ENCODE measurements around the gene SH3RF3. TPM values are rescaled to one million over a fixed set of nuclear protein-coding genes. Genes with fewer than 3 reads are reported as not detected.

SH3RF3 gene
- total and polyA plus RNA-seq, 3 experiments from 2014 or later, result 0.24 to 0.31 (median 0.27) TPM

DNA sequence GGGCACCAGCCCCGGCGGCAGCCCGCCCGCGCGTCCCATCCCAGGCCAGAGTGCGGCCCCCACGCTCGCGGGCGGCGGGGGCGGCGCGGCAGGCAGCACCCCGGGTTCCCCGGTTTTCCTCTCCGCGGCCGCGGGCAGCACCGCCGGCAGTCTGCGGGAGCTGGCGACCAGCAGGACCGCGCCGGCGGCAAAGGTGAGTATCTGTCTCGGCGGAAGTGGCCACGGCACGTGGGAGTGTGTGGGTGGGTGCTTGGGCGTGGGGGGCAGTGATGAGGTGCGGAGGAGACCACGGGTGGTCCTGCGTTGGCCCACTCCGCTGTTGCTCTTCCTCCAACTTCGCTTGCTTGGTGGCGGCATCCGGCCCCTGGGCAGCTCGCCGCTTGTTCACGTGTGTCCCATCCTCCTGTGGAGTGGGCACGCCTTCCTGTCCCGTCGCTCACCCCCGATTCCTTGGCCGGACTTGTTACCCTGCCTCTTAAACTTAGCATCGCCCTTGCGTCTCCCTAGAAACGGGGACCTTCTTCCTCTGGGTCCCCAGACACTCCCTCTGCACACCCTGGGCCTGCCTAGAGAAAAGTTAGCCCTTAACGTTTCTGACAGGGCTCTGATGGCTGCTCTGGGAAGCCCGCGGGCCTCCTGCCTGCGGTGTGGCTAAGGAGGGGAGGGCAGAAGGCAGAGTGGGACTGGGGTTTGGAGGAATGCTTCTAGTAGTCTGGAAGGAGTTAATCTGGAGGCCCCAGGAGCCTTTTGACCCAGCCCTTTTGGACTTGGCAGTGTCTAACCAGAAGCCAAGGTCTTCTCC, 1.1 kb downstream of the SH3RF3 start:
- Mint-ChIP-seq H3K27me3 (peaks cover 23 to 61% of the 10 kb centered on the region in 2 donors), H3K4me3 (peak overlapping the region; percentile 82 to 87 (median 85)), H3K27ac (peak overlapping the region in 3 of 8 donors; percentile 66 to 70 (median 68)), H3K9me3 (no peaks in the 10 kb centered on the region), H3K36me3 (no peaks in the 10 kb centered on the region), H3K4me1 (peaks cover 11 to 20% (median 16%) of the 10 kb centered on the region in 3 donors)
- no peaks in the 10 kb centered on the region for H3K27me3 ChIP-seq (ENCODE audit: insufficient read depth, low read length, poor library complexity, severe bottlenecking)
- ChIA-PET POLR2A (interaction anchor here (2.1 kb wide), 1 partner anchor 99 kb away, joined by 11 read pairs; no protein-coding TSS in a partner anchor), CTCF (interaction anchor here (2.0 kb wide), 1 partner anchor 380 kb away, joined by 14 read pairs; no protein-coding TSS in a partner anchor)
- H3K27ac ChIP-seq (ENCODE audit: low read depth, low read length), result no peak overlapping the region
- H3K4me1 ChIP-seq (ENCODE audit: insufficient read depth, low read length), result peaks cover 10% of the 10 kb centered on the region
- no peaks in the 10 kb centered on the region for H3K36me3 ChIP-seq (ENCODE audit: insufficient read depth, low read length)
- peak in 3 of 5 donors; percentile 9 to 52 (median 35) for DNase-seq
- H3K9me3 ChIP-seq (ENCODE audit: low read length), result no peaks in the 10 kb centered on the region
- H3K4me3 ChIP-seq (ENCODE audit: low read length), result no peak overlapping the region

DNA sequence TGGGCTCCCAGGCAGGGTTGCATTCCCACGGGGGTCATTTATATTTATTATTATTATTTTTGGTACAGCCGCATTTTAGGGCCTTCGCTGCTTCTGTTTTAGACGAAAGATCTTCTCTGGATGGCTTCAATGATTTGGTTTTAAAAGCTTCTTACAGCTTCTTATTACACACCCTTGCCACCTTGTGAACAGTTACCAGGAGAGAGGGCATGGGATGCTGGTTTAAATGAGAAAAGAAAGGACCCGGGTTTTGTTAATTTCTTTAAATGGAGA, 1.7 kb downstream of the SH3RF3 start:
- H3K9me3 ChIP-seq (ENCODE audit: low read length), result no peaks in the 10 kb centered on the region
- peak overlapping the region; percentile 49 to 87 (median 83) for H3K4me3 Mint-ChIP-seq
- peaks cover 17 to 60% of the 10 kb centered on the region in 2 donors for H3K27me3 Mint-ChIP-seq
- H3K9me3 Mint-ChIP-seq, result no peaks in the 10 kb centered on the region
- H3K27me3 ChIP-seq (ENCODE audit: insufficient read depth, low read length, poor library complexity, severe bottlenecking), result no peaks in the 10 kb centered on the region
- no peak overlapping the region for H3K4me3 ChIP-seq (ENCODE audit: low read length)
- H3K36me3 ChIP-seq (ENCODE audit: insufficient read depth, low read length), result no peaks in the 10 kb centered on the region
- CTCF ChIA-PET, result interaction anchor here (2.8 kb wide), 1 partner anchor 379 kb away, joined by 12 read pairs; no protein-coding TSS in a partner anchor
- peaks cover 11 to 20% (median 16%) of the 10 kb centered on the region in 3 donors for H3K4me1 Mint-ChIP-seq
- no peak overlapping the region for H3K27ac Mint-ChIP-seq
- H3K27ac ChIP-seq (ENCODE audit: low read depth, low read length), result no peak overlapping the region
- peaks cover 10% of the 10 kb centered on the region for H3K4me1 ChIP-seq (ENCODE audit: insufficient read depth, low read length)
- H3K36me3 Mint-ChIP-seq, result no peaks in the 10 kb centered on the region
- POLR2A ChIA-PET, result no interaction called here
- no peak for DNase-seq

DNA sequence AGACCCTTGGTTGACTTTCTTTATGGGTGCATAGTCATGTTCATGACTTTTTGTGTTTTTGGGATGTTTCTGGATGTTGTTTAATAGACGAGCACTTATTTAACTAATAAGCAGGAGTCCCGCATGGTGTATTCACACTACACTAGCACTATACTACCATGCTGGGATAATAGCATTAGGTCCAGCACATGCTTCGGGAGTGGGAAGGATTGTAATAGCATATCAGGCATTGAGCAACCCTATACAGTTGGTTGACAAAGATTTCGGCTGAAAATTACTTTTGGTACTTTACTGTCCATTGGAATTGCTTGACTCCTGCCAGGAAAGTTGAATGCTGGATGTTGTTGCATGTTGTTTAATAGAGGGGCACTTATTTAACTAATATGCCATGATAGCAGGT, 2.8 kb downstream of the SH3RF3 start:
- no peak overlapping the region for H3K27ac Mint-ChIP-seq
- DNase-seq, result no peak
- H3K36me3 ChIP-seq (ENCODE audit: insufficient read depth, low read length), result no peaks in the 10 kb centered on the region
- H3K9me3 ChIP-seq (ENCODE audit: low read length), result no peaks in the 10 kb centered on the region
- POLR2A ChIA-PET, result no interaction called here
- no peaks in the 10 kb centered on the region for H3K9me3 Mint-ChIP-seq
- peak overlapping the region in 1 of 7 donors; percentile 43 for H3K4me3 Mint-ChIP-seq
- H3K4me1 ChIP-seq (ENCODE audit: insufficient read depth, low read length), result peaks cover 10% of the 10 kb centered on the region
- peaks cover 10 to 55% of the 10 kb centered on the region in 2 donors for H3K27me3 Mint-ChIP-seq
- no peaks in the 10 kb centered on the region for H3K36me3 Mint-ChIP-seq
- CTCF ChIA-PET, result interaction anchor here (1.3 to 2.8 kb wide), 3 partner anchors 203 to 378 kb away, joined by 3 to 12 read pairs (median 5); no protein-coding TSS in a partner anchor
- H3K4me3 ChIP-seq (ENCODE audit: low read length), result no peak overlapping the region
- no peak overlapping the region for H3K27ac ChIP-seq (ENCODE audit: low read depth, low read length)
- peaks cover 11 to 20% (median 16%) of the 10 kb centered on the region in 3 donors for H3K4me1 Mint-ChIP-seq
- no peaks in the 10 kb centered on the region for H3K27me3 ChIP-seq (ENCODE audit: insufficient read depth, low read length, poor library complexity, severe bottlenecking)

DNA sequence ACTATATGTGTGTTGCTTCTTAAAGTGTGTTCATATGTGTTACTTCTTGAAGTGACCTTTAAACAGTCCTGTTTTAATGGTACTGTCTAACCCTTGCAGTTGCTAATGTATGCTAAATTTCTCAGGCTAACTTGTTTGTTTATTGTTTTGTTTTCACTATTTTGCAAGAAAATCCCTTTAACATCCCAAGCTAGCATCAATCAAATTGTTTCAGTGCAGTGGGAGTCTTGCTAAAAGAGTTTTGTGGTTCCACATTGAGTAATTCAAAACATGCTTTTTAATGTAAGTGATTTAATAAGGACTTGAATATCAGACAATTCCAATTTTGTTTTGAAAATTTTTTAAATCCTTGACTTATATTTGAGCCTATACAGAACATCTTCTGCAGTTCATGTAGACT, 3.6 kb downstream of the SH3RF3 start:
- Mint-ChIP-seq H3K4me3 (no peak overlapping the region), H3K27ac (no peak overlapping the region), H3K9me3 (no peaks in the 10 kb centered on the region), H3K4me1 (peaks cover 11 to 17% (median 15%) of the 10 kb centered on the region in 3 donors), H3K27me3 (peaks cover 12 to 57% of the 10 kb centered on the region in 2 donors), H3K36me3 (no peaks in the 10 kb centered on the region)
- Histone ChIP-seq H3K4me1 (ENCODE audit: insufficient read depth, low read length) (peaks cover 8% of the 10 kb centered on the region), H3K27me3 (ENCODE audit: insufficient read depth, low read length, poor library complexity, severe bottlenecking) (no peaks in the 10 kb centered on the region), H3K9me3 (ENCODE audit: low read length) (no peaks in the 10 kb centered on the region), H3K4me3 (ENCODE audit: low read length) (no peak overlapping the region), H3K27ac (ENCODE audit: low read depth, low read length) (no peak overlapping the region), H3K36me3 (ENCODE audit: insufficient read depth, low read length) (no peaks in the 10 kb centered on the region)
- ChIA-PET POLR2A (no interaction called here), CTCF (interaction anchor here (1.3 to 2.8 kb wide), 3 partner anchors 204 to 377 kb away, joined by 3 to 12 read pairs (median 5); no protein-coding TSS in a partner anchor)
- no peak for DNase-seq

DNA sequence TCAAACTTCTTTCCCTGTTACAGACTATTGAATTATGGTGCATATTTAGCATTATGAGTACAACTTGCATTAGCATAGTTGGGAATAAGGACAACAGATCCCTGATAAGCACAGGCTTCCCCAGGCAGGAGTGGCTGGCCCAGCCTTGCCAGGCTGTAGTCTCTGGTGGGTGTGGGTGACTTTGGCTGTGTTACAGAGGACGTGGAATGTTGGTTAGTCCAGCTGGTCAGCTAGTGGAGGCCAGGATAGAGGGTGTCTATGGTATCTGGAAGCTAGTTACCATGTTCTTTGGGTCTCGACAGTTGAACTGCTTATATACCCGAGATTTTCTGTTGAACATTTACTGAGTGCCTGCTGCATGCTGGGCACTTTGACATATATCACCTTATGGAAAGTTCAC, 4.7 kb downstream of the SH3RF3 start:
- Mint-ChIP-seq H3K4me1 (peaks cover 9 to 12% (median 11%) of the 10 kb centered on the region in 3 donors), H3K36me3 (no peaks in the 10 kb centered on the region), H3K27me3 (peaks cover 10 to 62% of the 10 kb centered on the region in 2 donors), H3K4me3 (no peak overlapping the region), H3K27ac (no peak overlapping the region), H3K9me3 (no peaks in the 10 kb centered on the region)
- ChIA-PET POLR2A (no interaction called here), CTCF (no interaction called here)
- Histone ChIP-seq H3K27me3 (ENCODE audit: insufficient read depth, low read length, poor library complexity, severe bottlenecking) (no peaks in the 10 kb centered on the region), H3K4me1 (ENCODE audit: insufficient read depth, low read length) (peaks cover 5% of the 10 kb centered on the region), H3K9me3 (ENCODE audit: low read length) (no peaks in the 10 kb centered on the region), H3K4me3 (ENCODE audit: low read length) (no peak overlapping the region), H3K27ac (ENCODE audit: low read depth, low read length) (no peak overlapping the region), H3K36me3 (ENCODE audit: insufficient read depth, low read length) (no peaks in the 10 kb centered on the region)
- no peak for DNase-seq

DNA sequence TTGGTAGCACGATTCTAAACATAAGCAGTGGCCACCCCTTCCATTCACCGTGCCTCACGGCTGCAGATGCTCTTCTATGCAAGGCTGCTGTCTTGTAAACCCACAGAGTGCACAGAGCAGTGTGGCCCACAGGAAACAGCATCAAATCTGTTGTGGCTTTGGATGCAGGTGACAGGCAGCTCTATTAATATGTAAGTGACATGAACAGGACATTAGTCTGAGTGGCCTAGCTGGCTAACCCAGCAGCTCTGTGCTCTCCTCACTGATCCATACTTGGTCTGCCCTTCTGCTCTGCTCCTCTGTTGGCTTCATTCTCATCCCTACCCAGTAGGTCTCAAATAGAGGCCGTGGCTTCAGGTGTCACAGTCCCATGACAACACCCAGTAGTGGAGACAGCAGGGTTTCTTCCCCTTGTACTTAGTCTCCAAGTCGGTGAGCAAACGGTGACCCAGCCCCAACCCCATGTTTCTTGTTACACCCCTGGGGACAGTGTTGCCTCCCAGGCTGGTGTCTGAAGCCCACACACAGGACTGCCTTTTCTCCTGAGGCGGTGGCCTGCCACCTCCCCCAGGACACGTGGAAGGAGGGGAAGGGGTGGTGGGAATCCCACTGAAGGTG, 5.8 kb downstream of the SH3RF3 start:
- Histone ChIP-seq H3K9me3 (ENCODE audit: low read length) (no peaks in the 10 kb centered on the region), H3K36me3 (ENCODE audit: insufficient read depth, low read length) (no peaks in the 10 kb centered on the region), H3K4me1 (ENCODE audit: insufficient read depth, low read length) (peaks cover 5% of the 10 kb centered on the region), H3K27me3 (ENCODE audit: insufficient read depth, low read length, poor library complexity, severe bottlenecking) (no peaks in the 10 kb centered on the region), H3K27ac (ENCODE audit: low read depth, low read length) (no peak overlapping the region), H3K4me3 (ENCODE audit: low read length) (no peak overlapping the region)
- Mint-ChIP-seq H3K27ac (peak overlapping the region in 1 of 8 donors; percentile 55), H3K4me3 (no peak overlapping the region), H3K27me3 (peaks cover 10 to 66% of the 10 kb centered on the region in 2 donors), H3K9me3 (no peaks in the 10 kb centered on the region), H3K36me3 (no peaks in the 10 kb centered on the region), H3K4me1 (peaks cover 9 to 12% (median 11%) of the 10 kb centered on the region in 3 donors)
- CTCF ChIA-PET, result no interaction called here
- POLR2A ChIA-PET, result no interaction called here
- DNase-seq, result no peak

DNA sequence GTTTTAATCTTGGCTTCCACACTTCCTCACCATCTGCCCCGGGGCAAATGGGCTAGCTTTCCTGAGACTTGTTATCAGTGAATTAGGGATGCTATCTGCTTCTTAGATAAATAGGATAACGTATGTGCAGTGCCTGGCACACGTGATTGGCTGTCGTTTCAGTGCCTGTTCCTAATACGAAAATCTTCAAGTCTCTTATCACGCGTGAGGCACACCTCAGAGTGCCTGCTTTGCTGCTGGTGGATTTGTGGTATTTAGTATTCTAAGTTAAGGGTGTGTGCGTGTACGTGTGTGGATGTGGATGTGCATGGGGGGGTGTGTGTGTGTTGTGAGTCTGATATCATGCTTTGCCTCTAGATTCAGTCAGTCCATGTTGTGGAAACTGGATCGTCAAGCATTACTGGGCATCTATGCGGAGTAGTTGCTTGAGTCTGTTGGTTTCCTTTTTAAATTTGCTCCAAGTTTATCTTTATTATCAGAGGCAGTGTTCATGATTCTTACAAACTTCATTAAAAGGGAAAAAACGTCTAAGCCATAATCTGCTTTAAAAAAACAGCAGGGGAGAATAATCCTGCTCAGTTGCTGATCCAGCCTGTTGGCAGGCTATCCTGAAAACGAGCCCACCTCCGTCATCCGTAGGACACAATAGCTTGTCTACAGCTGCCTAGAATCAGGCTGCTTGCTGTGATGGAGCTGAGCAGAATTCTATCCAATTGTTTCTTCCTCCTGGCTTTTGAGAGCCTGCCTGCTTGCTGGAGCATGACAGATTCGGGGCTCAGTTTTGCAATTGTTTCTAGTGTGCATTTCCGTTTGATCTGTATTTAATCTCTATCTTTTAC, 6.6 kb downstream of the SH3RF3 start:
- Mint-ChIP-seq H3K27ac (peak overlapping the region in 1 of 8 donors; percentile 55), H3K27me3 (peaks cover 7 to 60% of the 10 kb centered on the region in 2 donors)

More for the DNA sequence above, 6.6 kb downstream of the SH3RF3 start:
- ChIA-PET POLR2A (no interaction called here), CTCF (no interaction called here)
- no peaks in the 10 kb centered on the region for H3K4me1 ChIP-seq (ENCODE audit: insufficient read depth, low read length)
- H3K36me3 ChIP-seq (ENCODE audit: insufficient read depth, low read length), result no peaks in the 10 kb centered on the region
- Mint-ChIP-seq H3K4me3 (no peak overlapping the region), H3K4me1 (peaks cover 4 to 6% (median 4%) of the 10 kb centered on the region in 3 donors), H3K9me3 (no peaks in the 10 kb centered on the region), H3K36me3 (no peaks in the 10 kb centered on the region)
- H3K27me3 ChIP-seq (ENCODE audit: insufficient read depth, low read length, poor library complexity, severe bottlenecking), result no peaks in the 10 kb centered on the region
- H3K27ac ChIP-seq (ENCODE audit: low read depth, low read length), result no peak overlapping the region
- H3K9me3 ChIP-seq (ENCODE audit: low read length), result no peaks in the 10 kb centered on the region
- no peak for DNase-seq
- no peak overlapping the region for H3K4me3 ChIP-seq (ENCODE audit: low read length)

Measured in CD8-positive, alpha-beta memory T cell (primary cell).